NOMO-1 (cell line): ENCODE data around the gene GRAMD2A.

Source experiments
- DNase-seq, 2 experiments: peaks; one replicate each; lab custom pipeline; 2025; ENCODE audit not compliant: unreplicated experiment in 2 of 2; lab: John Stamatoyannopoulos, UW

Gene GRAMD2A

GRCh38 chr15:72197460-72198355, at the start of gene GRAMD2A:
Gene GRAMD2A, minus strand, starts transcription at chr15:72197787.
- DNase-seq = no peak

GRCh38 chr15:72242775-72243370, 45.3 kb upstream of the GRAMD2A start:
- no peak for DNase-seq

- DNase-seq = no peak
Observed at GRCh38 chr15:72239652-72240051, 42.1 kb upstream of the GRAMD2A start.

DNA sequence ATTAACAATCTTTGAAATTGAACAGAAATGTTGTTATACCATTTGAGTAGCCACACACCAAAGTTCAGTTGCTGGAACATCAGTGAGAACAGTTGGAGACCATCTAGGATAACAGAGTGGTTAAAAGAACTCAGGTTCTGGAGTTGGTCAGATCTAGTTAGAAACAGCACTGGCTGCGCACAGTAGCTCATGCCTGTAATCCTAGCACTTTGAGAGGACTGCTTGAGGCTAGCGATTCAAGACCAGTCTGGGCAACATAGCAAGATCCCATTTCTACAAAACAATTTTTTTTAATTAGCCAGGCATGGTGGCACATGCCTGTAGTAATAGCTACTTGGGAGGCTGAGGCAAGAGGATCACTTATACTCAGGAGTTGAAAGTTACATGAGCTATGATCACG, 41.0 kb upstream of the GRAMD2A start:
- DNase-seq = no peak

DNA sequence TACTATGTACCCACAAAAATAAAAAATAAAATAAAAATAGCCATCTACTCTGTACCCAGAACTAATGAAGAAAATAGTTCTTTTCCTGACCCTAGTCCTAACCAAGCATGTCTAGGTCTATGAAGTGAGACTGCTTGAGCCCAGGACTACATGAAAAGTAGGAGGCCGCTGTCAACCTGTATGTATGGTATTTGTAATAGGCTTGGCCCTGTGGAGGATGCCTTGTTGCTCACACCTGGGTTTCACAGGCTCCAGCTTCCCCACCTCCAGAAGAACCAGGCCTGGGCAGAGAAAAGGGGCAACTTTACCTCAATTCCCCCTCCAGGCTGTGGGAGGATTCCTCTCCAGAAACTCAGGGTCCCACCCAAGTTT, 40.3 kb upstream of the GRAMD2A start:
- no peak for DNase-seq

DNA sequence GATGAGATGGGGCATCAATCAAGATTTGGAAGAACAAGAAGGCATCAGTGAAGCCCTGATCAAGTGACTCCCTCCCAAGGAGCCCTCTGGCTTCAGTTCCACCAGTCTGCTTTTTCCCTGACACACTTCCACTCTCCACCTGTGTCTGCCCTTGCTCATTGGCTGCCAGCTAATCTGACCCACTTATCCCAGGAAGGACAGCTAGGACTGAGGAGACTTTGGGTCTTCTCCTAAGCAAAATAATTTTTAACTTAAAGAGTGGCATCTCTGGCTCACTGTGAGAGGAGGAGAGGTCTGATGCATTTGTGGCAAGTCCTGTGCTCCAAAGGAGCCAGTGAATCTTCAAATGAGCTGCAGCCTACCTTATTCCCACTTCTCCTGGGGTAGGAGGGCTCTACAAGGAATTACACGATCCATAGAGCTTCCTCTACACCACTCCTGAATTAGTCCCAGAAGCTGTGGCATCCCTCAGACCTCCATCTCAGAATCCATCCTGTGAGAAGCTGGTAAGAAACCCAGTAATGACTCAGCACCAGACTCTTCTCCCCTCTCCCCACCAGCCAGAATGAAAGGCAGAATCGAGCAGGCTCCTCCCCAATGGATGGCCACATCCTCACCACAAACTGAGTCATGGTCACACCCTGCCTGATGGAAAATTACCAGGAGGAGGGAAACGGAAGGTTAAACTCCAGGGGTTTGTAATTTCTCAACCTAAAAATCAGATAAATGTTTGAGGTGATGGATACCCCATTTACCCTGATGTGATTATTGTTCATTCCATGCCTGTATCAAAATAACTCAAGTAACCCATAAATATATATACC, 39.7 kb upstream of the GRAMD2A start:
- peak; percentile 86 to 95 for DNase-seq

- no peak for DNase-seq
Observed at GRCh38 chr15:72236381-72237003, 38.9 kb upstream of the GRAMD2A start.

GRCh38 chr15:72235298-72235697, 37.7 kb upstream of the GRAMD2A start:
- DNase-seq = no peak

DNA sequence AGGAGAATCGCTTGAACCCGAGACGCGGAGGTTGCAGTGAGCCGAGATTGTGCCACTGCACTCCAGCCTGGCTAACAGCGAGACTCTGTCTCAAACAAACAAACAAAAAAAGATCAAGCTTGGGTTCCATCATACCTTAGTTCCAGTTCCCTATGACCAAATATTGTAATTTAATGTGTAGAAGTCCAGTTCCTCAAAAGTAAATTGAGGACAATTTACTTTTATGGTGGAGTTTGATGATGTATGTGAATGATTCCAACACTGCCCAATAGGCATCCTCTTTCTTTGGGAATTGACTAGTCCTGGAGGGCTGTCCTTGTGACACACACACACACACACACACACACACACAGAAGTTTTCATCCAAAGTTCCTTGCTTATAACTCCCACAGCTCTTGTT, 36.2 kb upstream of the GRAMD2A start:
- DNase-seq = peak in 1 of 2 experiments; percentile 68

GRCh38 chr15:72231833-72232478, 34.4 kb upstream of the GRAMD2A start:
- peak in 1 of 2 experiments; percentile 56 for DNase-seq

- DNase-seq = peak; percentile 92 to 95
Observed at GRCh38 chr15:72231066-72231832, 33.7 kb upstream of the GRAMD2A start, which contains the start of gene PKM. Gene PKM, minus strand, starts transcription at chr15:72231190. Its CDS starts 12,093 bp downstream, at chr15:72219097.

GRCh38 chr15:72230197-72231065, 32.8 kb upstream of the GRAMD2A start:
- peak; percentile 72 to 78 for DNase-seq

- DNase-seq = no peak
Observed at GRCh38 chr15:72229947-72230196, 32.3 kb upstream of the GRAMD2A start.

DNA sequence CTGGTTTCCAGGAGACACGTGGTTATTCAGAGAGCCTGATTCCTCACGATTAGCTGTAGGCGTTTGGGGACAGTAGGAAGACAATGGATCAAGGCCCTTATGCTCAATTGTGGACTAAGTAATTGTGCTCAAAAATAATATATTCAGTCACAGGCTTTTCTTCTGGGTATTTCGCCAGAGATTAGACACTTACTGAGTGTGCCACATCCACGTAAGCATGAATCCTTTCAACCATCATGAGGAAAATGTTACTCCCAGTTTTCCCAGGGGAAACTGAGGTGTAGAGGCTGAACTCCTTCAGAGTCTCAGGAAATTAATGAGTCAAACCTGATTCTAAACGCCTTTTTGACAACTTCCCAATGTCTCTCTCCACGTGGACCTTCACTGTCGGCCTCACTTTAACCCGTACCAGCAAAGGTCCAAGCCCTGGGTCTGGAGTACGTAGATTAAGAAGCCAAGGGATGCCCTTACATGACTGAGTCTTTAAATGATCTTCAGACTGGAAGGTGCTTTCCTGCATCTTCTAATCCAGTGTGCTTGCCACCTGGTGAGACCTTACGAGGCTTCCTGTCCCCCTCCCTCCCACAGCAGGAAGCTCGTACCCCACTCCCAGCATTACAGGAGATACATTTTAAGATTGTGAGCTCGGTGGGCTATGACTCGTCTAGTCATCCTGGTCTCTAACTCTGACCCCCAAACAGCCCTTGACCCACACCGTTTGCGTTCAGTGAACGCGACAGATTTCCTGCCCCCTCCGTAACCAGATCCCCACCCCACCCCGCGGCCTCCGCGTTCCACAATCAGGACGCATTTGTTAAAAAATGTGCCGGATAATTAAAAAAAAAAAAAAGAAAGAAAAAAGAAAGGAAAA, 31.7 kb upstream of the GRAMD2A start:
- no peak for DNase-seq

GRCh38 chr15:72227720-72228119, 30.1 kb upstream of the GRAMD2A start:
- DNase-seq = peak; percentile 65 to 81

- peak in 1 of 2 experiments; percentile 37 for DNase-seq
Observed at GRCh38 chr15:72227192-72227586, 29.6 kb upstream of the GRAMD2A start.

DNA sequence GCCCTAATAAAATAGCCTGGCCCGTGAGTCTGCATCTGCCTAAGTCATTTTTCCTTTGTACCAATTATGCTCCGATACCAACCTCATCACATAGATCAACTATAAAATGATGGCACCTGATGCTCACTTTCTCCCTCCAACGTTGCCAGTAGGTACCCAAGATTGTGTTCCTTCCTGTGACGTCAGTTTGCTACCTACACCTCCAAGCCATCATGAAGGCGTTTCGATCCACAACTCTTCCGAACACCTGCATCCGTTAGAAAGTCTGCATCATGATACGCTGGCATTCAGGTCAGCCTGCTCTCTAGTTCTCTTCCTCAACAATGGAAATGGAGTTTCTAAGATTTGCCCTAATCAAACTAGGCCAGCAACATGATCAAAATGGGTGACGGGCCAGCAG, 25.7 kb upstream of the GRAMD2A start:
- no peak for DNase-seq

GRCh38 chr15:72222393-72222792, 24.8 kb upstream of the GRAMD2A start:
- no peak for DNase-seq
